Thyroid gland (tissue), 4 donors: Measurements from ENCODE around the gene MRAS.

ENCODE experiments used
- CTCF ChIP-seq, 6 experiments: fragments of 200-600 bp in 3 of 6; fragments of 450-650 bp in 3 of 6; sonication (generic) in 3 of 6; IDR thresholded peaks; one replicate each; pipeline ENCODE4 v1.5.1; 2016 to 2019; ENCODE audit warnings: antibody characterized with exemption in 6 of 6, mild to moderate bottlenecking in 2 of 6, inconsistent platforms in 1 of 6, moderate library complexity in 1 of 6
- POLR2A ChIP-seq, 2 donors: fragments of 450-650 bp; IDR thresholded peaks; one replicate each; pipeline ENCODE4 v1.6.1; 2017; ENCODE audit warnings: antibody characterized with exemption in 2 of 2, mild to moderate bottlenecking in 2 of 2, moderate library complexity in 1 of 2

DNA sequence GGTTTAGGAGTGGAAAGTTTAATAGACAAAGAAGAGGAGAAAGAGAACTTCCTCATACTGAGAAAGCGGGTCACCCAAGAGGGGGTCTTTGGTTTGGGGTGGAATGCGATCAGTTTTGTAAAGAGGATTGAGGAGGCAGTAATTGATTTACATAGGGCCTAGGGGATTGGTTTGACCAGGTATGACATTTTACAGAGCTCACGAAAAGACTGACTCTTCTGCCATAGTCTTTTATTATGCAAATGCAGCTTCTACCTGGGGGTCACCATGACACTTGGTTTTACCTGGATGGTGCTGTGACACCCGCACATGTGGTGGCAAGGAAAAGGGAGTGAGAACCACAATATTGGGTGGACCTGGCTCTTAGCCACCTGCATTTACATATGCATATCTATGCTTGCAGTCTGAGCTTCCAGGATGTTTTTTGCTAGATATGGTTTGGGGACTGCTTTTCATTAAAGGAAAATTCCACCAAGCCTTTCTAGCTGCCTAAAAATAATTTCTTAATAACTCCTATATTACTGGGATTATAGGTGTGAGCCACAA is 11.9 kb upstream of the MRAS start:
- no peak for TF ChIP-seq CTCF (IDR thresholded peaks at IDR 0.05)
- TF ChIP-seq POLR2A (IDR thresholded peaks at IDR 0.05) = no peak
